ENCODE results near the gene HES4.
A peak's percentile ranks its signal among the peaks of the same experiment; 100 is the strongest.
"Not testable (repeated sequence)": the region's sequence is repeated elsewhere in the genome, so short reads cannot be mapped to it uniquely, and the experiment has no call there.

The HES4 gene

DNA sequence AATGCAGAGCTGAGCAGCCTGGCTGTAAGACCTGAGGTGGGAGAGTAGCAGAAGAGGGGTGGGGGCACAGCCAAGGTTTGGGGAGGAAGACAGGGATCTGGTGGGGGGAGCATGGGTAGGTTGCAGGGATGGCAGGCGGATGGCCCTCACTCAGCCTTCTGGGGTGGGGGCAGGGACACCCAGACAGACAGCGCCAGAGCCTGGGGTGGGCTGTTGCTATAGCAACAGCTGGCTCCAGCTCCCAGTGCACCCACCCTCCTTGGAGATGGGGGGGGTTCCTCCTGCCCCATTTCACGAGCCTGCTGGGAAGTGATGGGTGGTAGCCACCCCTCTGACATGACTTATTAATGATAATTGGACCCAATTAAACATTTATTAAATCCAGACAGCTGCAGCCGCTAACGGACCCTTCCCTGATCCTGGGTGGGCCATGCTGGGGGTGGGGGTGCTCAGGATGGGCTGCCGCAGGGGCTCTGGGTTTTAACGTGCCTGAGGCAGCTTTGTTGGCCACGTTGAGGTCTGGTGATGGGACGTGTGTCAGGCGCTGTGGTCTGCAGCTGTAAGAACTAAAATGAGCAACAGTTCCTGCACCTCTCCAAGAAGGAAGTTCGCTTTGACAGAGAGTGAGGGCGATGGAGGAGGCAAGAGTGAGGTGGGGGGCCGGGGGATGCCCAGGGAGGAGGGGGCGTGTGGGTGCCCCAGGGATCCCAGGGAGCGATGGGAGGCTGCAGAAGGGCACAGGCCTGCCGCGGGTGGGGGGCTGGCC, 39.4 kb upstream of the HES4 start:
- Mint-ChIP-seq H3K36me3 (no peaks in the 10 kb centered on the region), H3K4me3 (peak overlapping the region; percentile 46), H3K27me3 (peaks cover 60% of the 10 kb centered on the region), H3K27ac (no peak overlapping the region), H3K4me1 (peaks cover 18% of the 10 kb centered on the region), H3K9me3 (no peaks in the 10 kb centered on the region)
- DNase-seq: no peak
- CTCF ChIA-PET: interaction anchor here (0.5 to 5.5 kb wide), 8 partner anchors 18 to 462 kb away, joined by 3 to 30 read pairs (median 4); no protein-coding TSS in a partner anchor

DNA sequence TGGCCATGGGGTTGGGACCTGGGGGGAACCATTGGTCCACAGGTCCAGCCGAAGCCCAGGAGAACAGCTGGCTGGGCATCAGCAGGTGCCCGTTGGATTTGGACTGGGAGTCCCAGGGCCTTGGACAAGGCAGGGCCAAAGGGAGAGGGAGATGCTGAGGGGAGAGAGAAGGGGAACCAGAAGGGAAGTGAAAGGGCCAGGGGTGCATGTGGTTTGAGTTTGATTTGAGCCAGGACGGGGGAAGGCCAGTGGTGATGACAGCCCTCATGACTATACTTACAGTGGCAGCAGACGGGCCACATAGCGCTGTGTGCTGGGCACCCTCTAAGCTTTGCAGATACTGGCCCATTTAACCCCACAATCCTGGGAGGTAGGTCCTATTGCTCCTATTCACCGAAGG, 38.8 kb upstream of the HES4 start:
- H3K4me3 Mint-ChIP-seq: no peak overlapping the region

DNA sequence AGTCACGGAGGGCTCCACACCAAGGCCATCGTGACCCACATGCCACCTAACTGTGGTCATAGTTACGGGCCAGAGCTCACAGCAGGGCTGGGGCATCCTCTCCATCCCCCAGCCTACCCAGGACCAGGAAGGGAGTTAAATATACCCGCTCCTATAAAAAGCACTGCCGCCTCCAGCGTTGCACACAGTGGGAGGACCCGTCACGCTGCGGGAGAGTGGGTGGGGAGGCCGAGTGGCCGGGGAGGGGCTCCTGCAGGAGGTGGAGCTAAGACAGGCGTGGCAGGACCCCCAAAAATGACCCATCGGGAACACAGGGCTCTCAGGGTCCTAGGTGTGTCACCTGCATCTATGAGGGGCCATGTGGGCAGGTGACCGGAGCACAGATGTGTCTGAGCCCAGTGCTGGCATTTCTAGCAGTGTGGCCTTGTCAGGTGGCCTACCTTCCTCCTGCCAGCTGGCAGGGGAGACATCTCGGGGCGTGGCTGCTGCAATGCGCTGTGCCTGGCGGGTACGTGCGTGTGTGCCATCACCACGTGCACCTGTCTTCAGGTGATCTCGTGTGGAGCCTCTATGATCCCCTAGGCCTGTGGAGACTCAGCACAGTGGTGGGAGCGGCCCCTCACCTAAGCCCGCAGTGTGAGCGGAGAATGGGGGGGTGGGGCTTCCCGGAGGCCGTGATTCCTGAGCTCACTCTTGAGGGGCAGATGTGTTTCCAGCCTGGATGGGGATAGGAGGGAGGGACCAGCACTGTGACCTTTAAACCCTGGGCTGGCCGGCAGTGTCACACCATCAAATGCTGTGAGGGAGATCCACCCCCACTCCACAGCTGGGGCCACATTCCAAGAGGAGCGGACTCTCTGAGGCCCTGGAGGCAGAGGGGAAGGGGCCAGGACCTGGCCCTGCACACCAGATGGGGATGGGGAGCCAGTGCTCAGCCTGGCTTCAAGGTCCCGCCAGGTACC, 37.8 kb upstream of the HES4 start:
- Mint-ChIP-seq H3K4me1 (peaks cover 18% of the 10 kb centered on the region), H3K27me3 (peaks cover 68% of the 10 kb centered on the region), H3K4me3 (no peak overlapping the region), H3K36me3 (no peaks in the 10 kb centered on the region), H3K9me3 (no peaks in the 10 kb centered on the region), H3K27ac (no peak overlapping the region)
- DNase-seq: no peak
- CTCF ChIA-PET: interaction anchor here (0.7 to 5.5 kb wide), 4 partner anchors 26 to 84 kb away, joined by 3 to 30 read pairs (median 4); no protein-coding TSS in a partner anchor

More for the DNA sequence above, 38.8 kb upstream of the HES4 start:
- CTCF ChIA-PET: interaction anchor here (1.1 to 5.5 kb wide), 2 partner anchors 25 to 36 kb away, joined by 4 to 30 read pairs; no protein-coding TSS in a partner anchor
- DNase-seq: no peak
- Mint-ChIP-seq H3K4me1 (peaks cover 18% of the 10 kb centered on the region), H3K9me3 (no peaks in the 10 kb centered on the region), H3K27me3 (peaks cover 66% of the 10 kb centered on the region), H3K27ac (no peak overlapping the region), H3K36me3 (no peaks in the 10 kb centered on the region)

GRCh38 chr1:1035291-1035943, 35.5 kb upstream of the HES4 start:
- CTCF ChIA-PET: interaction anchor here (0.6 kb wide), 1 partner anchor 29 kb away, joined by 4 read pairs; no protein-coding TSS in a partner anchor
- Mint-ChIP-seq H3K27me3 (peaks cover 68% of the 10 kb centered on the region), H3K4me1 (peaks cover 25% of the 10 kb centered on the region), H3K4me3 (no peak overlapping the region), H3K36me3 (no peaks in the 10 kb centered on the region), H3K27ac (no peak overlapping the region), H3K9me3 (no peaks in the 10 kb centered on the region)
- no peak for DNase-seq

DNA sequence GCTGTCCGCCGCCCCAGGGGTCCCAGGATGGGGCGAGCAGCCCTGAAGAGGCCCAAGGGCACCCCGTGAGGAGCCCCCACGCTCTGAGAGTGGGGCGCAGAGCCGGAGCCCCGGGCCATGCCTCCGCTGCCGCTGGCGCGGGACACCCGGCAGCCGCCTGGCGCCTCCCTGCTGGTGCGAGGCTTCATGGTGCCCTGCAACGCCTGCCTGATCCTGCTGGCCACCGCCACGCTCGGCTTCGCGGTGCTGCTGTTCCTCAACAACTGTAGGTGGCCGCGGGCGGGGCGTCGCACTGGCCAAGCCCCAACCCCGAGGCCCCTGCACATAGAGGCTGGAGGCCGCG, 34.5 kb upstream of the HES4 start:
- CTCF ChIA-PET: interaction anchor here (3.4 kb wide), 1 partner anchor 29 kb away, joined by 33 read pairs; no protein-coding TSS in a partner anchor
- peaks cover 20% of the 10 kb centered on the region for H3K4me1 Mint-ChIP-seq
- H3K4me3 Mint-ChIP-seq: peak overlapping the region; percentile 35
- no peaks in the 10 kb centered on the region for H3K36me3 Mint-ChIP-seq
- H3K27me3 Mint-ChIP-seq: peaks cover 58% of the 10 kb centered on the region
- no peak overlapping the region for H3K27ac Mint-ChIP-seq
- H3K9me3 Mint-ChIP-seq: no peaks in the 10 kb centered on the region
- DNase-seq: no peak

- H3K36me3 Mint-ChIP-seq: no peaks in the 10 kb centered on the region
- H3K27ac Mint-ChIP-seq: no peak overlapping the region
Observed at GRCh38 chr1:1033731-1034438, 34.0 kb upstream of the HES4 start.

GRCh38 chr1:1033009-1033587, 33.2 kb upstream of the HES4 start:
- no peaks in the 10 kb centered on the region for H3K9me3 Mint-ChIP-seq
- peaks cover 8% of the 10 kb centered on the region for H3K4me1 Mint-ChIP-seq
- no peak overlapping the region for H3K27ac Mint-ChIP-seq
- H3K27me3 Mint-ChIP-seq: peaks cover 45% of the 10 kb centered on the region
- peak; percentile 92 for DNase-seq
- no peaks in the 10 kb centered on the region for H3K36me3 Mint-ChIP-seq
- CTCF ChIA-PET: interaction anchor here (0.8 to 3.4 kb wide), 6 partner anchors 10 to 339 kb away, joined by 3 to 33 read pairs (median 8); partner anchors contain the start of gene ISG15
- peak overlapping the region; percentile 41 for H3K4me3 Mint-ChIP-seq

More at GRCh38 chr1:1033731-1034438, 34.0 kb upstream of the HES4 start:
- no peaks in the 10 kb centered on the region for H3K9me3 Mint-ChIP-seq
- H3K27me3 Mint-ChIP-seq: peaks cover 53% of the 10 kb centered on the region
- peak; percentile 48 for DNase-seq
- peak overlapping the region; percentile 35 for H3K4me3 Mint-ChIP-seq
- peaks cover 15% of the 10 kb centered on the region for H3K4me1 Mint-ChIP-seq
- CTCF ChIA-PET: interaction anchor here (0.8 to 3.4 kb wide), 6 partner anchors 10 to 338 kb away, joined by 3 to 33 read pairs (median 8); partner anchors contain the start of gene ISG15

DNA sequence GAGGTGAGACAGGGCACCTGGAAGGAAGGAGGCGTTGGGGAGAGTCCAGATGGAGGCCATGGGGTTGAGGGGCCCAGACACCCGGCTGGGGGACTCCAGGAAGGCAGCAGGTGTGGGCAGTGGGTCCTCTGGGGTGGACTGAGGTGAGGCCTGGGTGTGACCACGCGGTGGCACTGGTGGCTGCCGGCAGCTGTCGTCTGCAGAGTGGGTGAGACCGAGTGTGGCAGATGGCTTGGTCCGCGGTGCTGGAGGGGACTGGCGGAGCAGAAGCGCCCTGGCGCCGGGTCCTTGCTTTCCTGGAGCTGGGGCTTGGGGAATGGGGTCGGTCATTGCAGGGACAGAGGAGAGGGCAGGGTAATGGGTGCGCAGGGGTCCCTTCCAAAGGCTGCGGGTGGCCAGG, 32.5 kb upstream of the HES4 start:
- Mint-ChIP-seq H3K27me3 (peaks cover 39% of the 10 kb centered on the region), H3K36me3 (no peaks in the 10 kb centered on the region), H3K9me3 (no peaks in the 10 kb centered on the region), H3K27ac (peak overlapping the region; percentile 35), H3K4me1 (peaks cover 8% of the 10 kb centered on the region), H3K4me3 (peak overlapping the region; percentile 46)
- no peak for DNase-seq
- CTCF ChIA-PET: interaction anchor here (2.1 to 3.4 kb wide), 5 partner anchors 9 to 340 kb away, joined by 7 to 33 read pairs (median 8); partner anchors contain the start of gene ISG15

GRCh38 chr1:1031659-1032235, 31.9 kb upstream of the HES4 start:
- CTCF ChIA-PET: interaction anchor here (2.1 to 3.4 kb wide), 5 partner anchors 8 to 340 kb away, joined by 7 to 33 read pairs (median 8); partner anchors contain the start of gene ISG15
- no peak for DNase-seq
- peaks cover 8% of the 10 kb centered on the region for H3K4me1 Mint-ChIP-seq
- H3K9me3 Mint-ChIP-seq: no peaks in the 10 kb centered on the region
- peaks cover 33% of the 10 kb centered on the region for H3K27me3 Mint-ChIP-seq
- peak overlapping the region; percentile 46 for H3K4me3 Mint-ChIP-seq
- no peak overlapping the region for H3K27ac Mint-ChIP-seq
- no peaks in the 10 kb centered on the region for H3K36me3 Mint-ChIP-seq

DNA sequence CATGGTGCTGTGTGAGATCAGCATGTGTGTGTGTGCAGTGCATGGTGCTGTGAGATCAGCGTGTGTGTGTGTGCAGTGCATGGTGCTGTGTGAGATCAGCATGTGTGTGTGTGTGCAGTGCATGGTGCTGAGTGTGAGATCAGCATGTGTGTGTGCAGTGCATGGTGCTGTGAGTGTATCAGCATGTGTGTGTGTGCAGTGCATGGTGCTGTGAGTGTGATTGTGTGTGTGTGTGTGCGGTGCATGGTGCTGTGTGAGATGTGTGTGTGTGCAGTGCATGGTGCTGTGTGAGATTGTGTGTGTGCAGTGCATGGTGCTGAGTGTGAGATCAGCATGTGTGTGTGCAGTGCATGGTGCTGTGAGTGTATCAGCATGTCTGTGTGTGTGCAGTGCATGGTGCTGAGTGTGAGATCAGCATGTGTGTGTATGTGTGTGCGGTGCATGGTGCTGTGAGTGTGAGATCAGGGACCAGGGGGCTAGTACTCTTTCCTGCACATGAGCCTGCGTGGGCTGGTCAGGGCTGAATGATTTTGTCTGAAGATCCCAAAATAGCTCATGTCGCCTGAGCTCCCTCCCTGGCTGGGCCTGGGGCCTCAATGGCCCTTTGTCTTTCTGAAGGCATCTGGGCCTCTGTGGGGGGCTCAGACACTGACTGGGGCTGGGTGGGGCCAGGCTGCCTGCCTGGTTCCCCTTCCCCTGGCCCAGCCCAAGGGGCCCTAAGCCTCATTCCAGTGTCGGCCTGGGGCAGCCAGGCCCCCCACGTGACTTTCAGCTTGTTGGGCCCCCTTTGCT, 31.2 kb upstream of the HES4 start:
- not testable (repeated sequence) for H3K27ac Mint-ChIP-seq, H3K9me3 Mint-ChIP-seq, DNase-seq, H3K36me3 Mint-ChIP-seq, H3K4me1 Mint-ChIP-seq, H3K4me3 Mint-ChIP-seq
- CTCF ChIA-PET: interaction anchor here (2.4 to 3.4 kb wide), 3 partner anchors 8 to 341 kb away, joined by 7 to 33 read pairs (median 13); no protein-coding TSS in a partner anchor
- peaks cover 28% of the 10 kb centered on the region for H3K27me3 Mint-ChIP-seq

DNA sequence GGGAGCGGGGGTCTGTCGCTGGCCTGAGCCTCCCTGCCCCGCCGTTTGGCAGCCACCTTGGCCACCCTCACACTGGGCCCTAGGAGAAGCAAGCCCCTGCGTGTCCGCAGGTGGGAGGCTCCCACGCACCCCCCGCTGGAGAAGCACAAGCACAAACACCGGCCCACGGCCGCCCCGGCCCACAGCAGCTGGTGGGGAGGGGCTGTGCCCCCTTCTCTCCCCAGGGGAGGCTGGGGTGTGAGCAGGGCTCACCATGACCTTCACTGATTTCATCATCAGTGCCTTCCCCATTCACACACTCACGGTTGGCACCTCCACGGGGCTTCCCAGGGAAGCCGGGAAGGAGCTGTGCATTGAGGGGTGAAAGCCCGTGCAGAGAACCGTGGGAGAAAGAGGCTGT, 27.9 kb upstream of the HES4 start:
- Mint-ChIP-seq H3K9me3 (no peaks in the 10 kb centered on the region), H3K36me3 (no peaks in the 10 kb centered on the region), H3K27me3 (peaks cover 16% of the 10 kb centered on the region), H3K4me3 (no peak overlapping the region), H3K27ac (no peak overlapping the region), H3K4me1 (peaks cover 12% of the 10 kb centered on the region)
- no peak for DNase-seq
- CTCF ChIA-PET: no interaction called here
